KMS-11 (cell line): ENCODE data around the gene BNIP5.
"Not testable (repeated sequence)": the region's sequence is repeated elsewhere in the genome, so short reads cannot be mapped to it uniquely, and the experiment has no call there.

Experiments
- H2AFZ ChIP-seq: fragments of 200-600 bp; sonication (generic); 2 replicates; pipeline ENCODE4 v1.6.1; 2016; ENCODE audit warnings: antibody characterized with exemption, mixed run types, low read depth
- H3K27ac ChIP-seq: fragments of 200-600 bp; sonication (generic); 2 replicates; pipeline ENCODE4 v1.6.1; 2016; ENCODE audit warnings: mild to moderate bottlenecking, mixed run types
- H3K27me3 ChIP-seq: fragments of 200-600 bp; sonication (generic); 2 replicates; pipeline ENCODE4 v1.6.1; 2017; ENCODE audit warnings: mild to moderate bottlenecking, low read depth, mixed run types, moderate library complexity; ENCODE audit not compliant: insufficient read depth
- H3K36me3 ChIP-seq: fragments of 200-600 bp; sonication (generic); 2 replicates; pipeline ENCODE4 v1.6.1; 2017; ENCODE audit warnings: mild to moderate bottlenecking, mixed run types; ENCODE audit not compliant: insufficient read depth
- H3K4me1 ChIP-seq: fragments of 200-600 bp; sonication (generic); 2 replicates; pipeline ENCODE4 v1.6.1; 2016; ENCODE audit warnings: mild to moderate bottlenecking, low read depth, mixed run types; ENCODE audit not compliant: poor library complexity, severe bottlenecking
- H3K4me2 ChIP-seq: fragments of 200-600 bp; sonication (generic); 2 replicates; pipeline ENCODE4 v1.7.0; 2016; ENCODE audit warnings: mild to moderate bottlenecking, mixed run types
- H3K4me3 ChIP-seq: fragments of 200-600 bp; sonication (generic); IDR thresholded peaks from 2 replicates; pipeline ENCODE4 v1.6.1; 2017; ENCODE audit warnings: low read depth, low read length, mixed read lengths; ENCODE audit not compliant: insufficient read depth
- H3K79me2 ChIP-seq: fragments of 200-600 bp; sonication (generic); 2 replicates; pipeline ENCODE4 v1.6.1; 2016; ENCODE audit warnings: low read depth, mixed run types; ENCODE audit not compliant: insufficient read depth
- H3K9ac ChIP-seq: fragments of 200-600 bp; sonication (generic); 2 replicates; pipeline ENCODE4 v1.6.1; 2016; ENCODE audit warnings: mild to moderate bottlenecking, mixed run types
- H4K20me1 ChIP-seq: fragments of 200-600 bp; sonication (generic); 2 replicates; pipeline ENCODE4 v1.6.1; 2016; ENCODE audit warnings: mild to moderate bottlenecking, mixed run types; ENCODE audit not compliant: insufficient read depth
- CTCF ChIP-seq: fragments of 200-600 bp; sonication (generic); conservative IDR thresholded peaks from 2 replicates; pipeline ENCODE4 v1.6.1; 2017; ENCODE audit warnings: low read depth, mild to moderate bottlenecking, antibody characterized with exemption, low read length, moderate library complexity, mixed read lengths

The BNIP5 gene

GRCh38 chr6:36339146-36339545 is 2.5 kb upstream of the BNIP5 start:
- H4K20me1 ChIP-seq = no peaks in the 10 kb centered on the region
- H3K4me1 ChIP-seq = peaks cover 8% of the 10 kb centered on the region
- H3K9ac ChIP-seq = no peak overlapping the region
- H3K27ac ChIP-seq = no peak overlapping the region
- no peak overlapping the region for H3K4me2 ChIP-seq
- no peak overlapping the region for H2AFZ ChIP-seq
- no peaks in the 10 kb centered on the region for H3K36me3 ChIP-seq
- no peak for TF ChIP-seq CTCF
- H3K27me3 ChIP-seq = no peaks in the 10 kb centered on the region
- no peak overlapping the region for H3K4me3 ChIP-seq
- H3K79me2 ChIP-seq = no peaks in the 10 kb centered on the region

- not testable (repeated sequence) for H2AFZ ChIP-seq, H3K9ac ChIP-seq, H3K4me3 ChIP-seq, H3K4me2 ChIP-seq, H3K4me1 ChIP-seq, H3K27ac ChIP-seq, H4K20me1 ChIP-seq, H3K27me3 ChIP-seq, H3K79me2 ChIP-seq, H3K36me3 ChIP-seq
Observed at GRCh38 chr6:36338223-36338622, 1.5 kb upstream of the BNIP5 start.

- H3K36me3 ChIP-seq = no peaks in the 10 kb centered on the region
- H3K9ac ChIP-seq = no peak overlapping the region
- no peak overlapping the region for H2AFZ ChIP-seq
- H3K4me2 ChIP-seq = no peak overlapping the region
- no peaks in the 10 kb centered on the region for H3K79me2 ChIP-seq
- no peak for TF ChIP-seq CTCF
- H3K27ac ChIP-seq = no peak overlapping the region
- H4K20me1 ChIP-seq = no peaks in the 10 kb centered on the region
- peaks cover 8% of the 10 kb centered on the region for H3K4me1 ChIP-seq
- no peak overlapping the region for H3K4me3 ChIP-seq
- H3K27me3 ChIP-seq = no peaks in the 10 kb centered on the region
Observed at GRCh38 chr6:36337814-36338213, 1.1 kb upstream of the BNIP5 start.

- H2AFZ ChIP-seq = no peak overlapping the region
- no peaks in the 10 kb centered on the region for H4K20me1 ChIP-seq
- peaks cover 8% of the 10 kb centered on the region for H3K4me1 ChIP-seq
- no peak overlapping the region for H3K4me2 ChIP-seq
- no peak overlapping the region for H3K4me3 ChIP-seq
- no peaks in the 10 kb centered on the region for H3K27me3 ChIP-seq
- H3K36me3 ChIP-seq = no peaks in the 10 kb centered on the region
- H3K79me2 ChIP-seq = no peaks in the 10 kb centered on the region
- no peak overlapping the region for H3K27ac ChIP-seq
- no peak overlapping the region for H3K9ac ChIP-seq
- no peak for TF ChIP-seq CTCF
Observed at GRCh38 chr6:36336208-36336710, 429 bp downstream of the BNIP5 start.

GRCh38 chr6:36335465-36336207 is 1.1 kb downstream of the BNIP5 start:
- Histone ChIP-seq H3K4me2 (no peak overlapping the region), H2AFZ (no peak overlapping the region)

More at GRCh38 chr6:36335465-36336207, 1.1 kb downstream of the BNIP5 start:
- peaks cover 8% of the 10 kb centered on the region for H3K4me1 ChIP-seq
- H4K20me1 ChIP-seq = no peaks in the 10 kb centered on the region
- H3K9ac ChIP-seq = no peak overlapping the region
- no peak overlapping the region for H3K4me3 ChIP-seq
- H3K27me3 ChIP-seq = no peaks in the 10 kb centered on the region
- no peaks in the 10 kb centered on the region for H3K79me2 ChIP-seq
- no peak overlapping the region for H3K27ac ChIP-seq
- no peak for TF ChIP-seq CTCF
- no peaks in the 10 kb centered on the region for H3K36me3 ChIP-seq
